K562 (cell line): ENCODE measurements around the gene VANGL1. TPM values are rescaled to one million over a fixed set of nuclear protein-coding genes. Genes with fewer than 3 reads are reported as not detected.

Experiments used
- ARNT ChIP-seq, 2 experiments: fragments of 450-650 bp; IDR thresholded peaks; 2 replicates each; pipeline ENCODE4 v1.6.1; 2016; ENCODE audit warnings: mild to moderate bottlenecking in 1 of 2
- BCL6 ChIP-seq: fragments of 250-450 bp; sonication (Bioruptor Pico); IDR thresholded peaks from 2 replicates; pipeline ENCODE4 v1.4.0; 2020
- HNRNPK ChIP-seq: fragments of 200-400 bp; formaldehyde crosslinking; IDR thresholded peaks from one replicate; pipeline ENCODE4 v1.6.1; 2018; ENCODE audit warnings: mild to moderate bottlenecking, low read depth, low read length; ENCODE audit not compliant: poor library complexity, severe bottlenecking
- HNRNPLL ChIP-seq: fragments of 200-400 bp; formaldehyde crosslinking; IDR thresholded peaks from 2 replicates; pipeline ENCODE4 v1.6.1; 2017; ENCODE audit warnings: low read length, low read depth, mild to moderate bottlenecking; ENCODE audit not compliant: poor library complexity, severe bottlenecking
- L3MBTL2 ChIP-seq: fragments of 450-650 bp; IDR thresholded peaks from 2 replicates; pipeline ENCODE4 v1.6.1; 2016; ENCODE audit warnings: mild to moderate bottlenecking, moderate library complexity
- MGA ChIP-seq: fragments of 450-650 bp; IDR thresholded peaks from 2 replicates; pipeline ENCODE4 v1.6.1; 2016; ENCODE audit warnings: mild to moderate bottlenecking, moderate library complexity
- MITF ChIP-seq: IDR thresholded peaks from 2 replicates; pipeline ENCODE4 v1.6.1; 2014; ENCODE audit warnings: antibody characterized with exemption
- MYC ChIP-seq, 2 experiments: fragments of 250-450 bp in 1 of 2; sonication (Bioruptor Pico) in 1 of 2; IDR thresholded peaks; 2 replicates each; pipeline versions ENCODE4 v1.5.1 to v1.6.1; 2012 to 2021; ENCODE audit warnings: low read depth in 2 of 2, borderline replicate concordance in 1 of 2, improper control_type of control experiment in 1 of 2, low read length in 1 of 2, mild to moderate bottlenecking in 1 of 2, moderate library complexity in 1 of 2
- PCBP1 ChIP-seq: fragments of 200-400 bp; formaldehyde crosslinking; IDR thresholded peaks from 2 replicates; pipeline ENCODE4 v1.6.1; 2018; ENCODE audit warnings: mild to moderate bottlenecking, low read depth, low read length; ENCODE audit not compliant: poor library complexity, severe bottlenecking
- RAD21 ChIP-seq, 2 experiments: fragments of 250-450 bp in 1 of 2; fragments of 450-650 bp in 1 of 2; sonication (Bioruptor Pico) in 1 of 2; formaldehyde crosslinking in 1 of 2; IDR thresholded peaks in 1 of 2; conservative IDR thresholded peaks in 1 of 2; 2 replicates each; pipeline versions ENCODE4 v1.4.0 to v1.8.0; 2020 to 2022; ENCODE audit warnings: mild to moderate bottlenecking in 2 of 2, moderate library complexity in 1 of 2
- TAL1 ChIP-seq: fragments of 450-650 bp; IDR thresholded peaks from 2 replicates; pipeline ENCODE4 v1.6.1; 2016; ENCODE audit warnings: mild to moderate bottlenecking
- ZBTB17 ChIP-seq: fragments of 450-650 bp; formaldehyde crosslinking; IDR thresholded peaks from 2 replicates; pipeline ENCODE4 v1.4.0; 2020; ENCODE audit warnings: mild to moderate bottlenecking
- ZEB2 ChIP-seq: fragments of 450-650 bp; IDR thresholded peaks from 2 replicates; pipeline ENCODE4 v1.6.1; 2016
- ZKSCAN3 ChIP-seq: fragments of 250-450 bp; sonication (Bioruptor Pico); IDR thresholded peaks from 2 replicates; pipeline ENCODE4 v1.4.0; 2020
- ZNF354B ChIP-seq: fragments of 250-450 bp; sonication (Bioruptor Pico); IDR thresholded peaks from 2 replicates; pipeline ENCODE4 v1.4.0; 2020
- polyA plus RNA-seq, 8 experiments: library from polyadenylated mRNA; depleted of rRNA in 4 of 8; stranded (reverse) in 5 of 8; unstranded in 3 of 8; fragments of >200 nt; fragmentation: Nextera tagmentation in 2 of 8; fragmentation: Illumina TruSeq in 1 of 8; extraction: Ambion mirVana in 2 of 8; extraction: Trizol in 1 of 8; gene quantifications; 2 replicates each; pipeline versions ENCODE4 v1.2.1 to v1.2.3, GENCODE V29; 2011 to 2014; ENCODE audit warnings: inconsistent platforms in 1 of 8, missing spikeins in 1 of 8
- total RNA-seq, 7 experiments: library from RNA; depleted of rRNA in 6 of 7; stranded (reverse); fragments of >200 nt in 6 of 7; fragmentation: Illumina TruSeq in 2 of 7; extraction: Trizol in 2 of 7; gene quantifications; 2 replicates each; pipeline versions ENCODE4 v1.2.1 to v1.2.3, GENCODE V29; 2011 to 2021; ENCODE audit warnings: low replicate concordance in 1 of 7

Gene VANGL1
- total and polyA plus RNA-seq, 9 of the 15 experiments (the other 6 are each of a cell fraction or from before 2014, with no cell fraction given): 0.90 to 12.8 (median 9.6) TPM

GRCh38 chr1:115685029-115685705, 43.4 kb downstream of the VANGL1 start (continued):
- TF ChIP-seq MITF (no peak), MGA (peak; percentile 17; the same call in 1 of the 2 replicates), MYC (IDR thresholded peaks at IDR 0.05; ENCODE audit: low read depth, low read length) (0 out of 2 replicates have a peak, but pooled peaks have one; percentile 29), MYC (CRISPR knock-in tag; IDR thresholded peaks at IDR 0.05; ENCODE audit: borderline replicate concordance, low read depth) (no peak), TAL1 (no peak), L3MBTL2 (peak; percentile 76), HNRNPK (no peak), PCBP1 (no peak), ZNF354B (CRISPR knock-in tag) (no peak), BCL6 (CRISPR knock-in tag) (0 out of 2 replicates have a peak, but pooled peaks have one; percentile 30), RAD21 (CRISPR knock-in tag; conservative IDR thresholded peaks at IDR 0.05 in 1 of 2, IDR thresholded peaks at IDR 0.05 in 1 of 2) (peak in 1 of 2 experiments; percentile 20; a peak in 1 of 4 replicates), HNRNPLL (no peak), ZBTB17 (CRISPR knock-in tag) (0 out of 2 replicates have a peak, but pooled peaks have one; percentile 23), ARNT (IDR thresholded peaks at IDR 0.05) (no peak), ZEB2 (no peak), ZKSCAN3 (0 out of 2 replicates have a peak, but pooled peaks have one; percentile 58)
